ENCODE results near the gene LRP1-AS.

The LRP1-AS gene

GRCh38 chr12:57146961-57147944, at the start of gene LRP1-AS:
TSS of gene LRP1-AS (minus strand) at chr12:57147619.
- POLR2A ChIA-PET (ENCODE audit: low non-redundant PET) = interaction anchor here (0.6 kb wide), 1 partner anchor 61 kb away, joined by 3 read pairs; no protein-coding TSS in a partner anchor
- no peak for TF ChIP-seq CTCF (conservative IDR thresholded peaks at IDR 0.05; ENCODE audit: low read depth)
- no peak for DNase-seq (ENCODE audit: low spot score)
- H3K27ac ChIP-seq = peak within 1 kb of the TSS; percentile 98
- CTCF ChIA-PET = interaction anchor here (0.5 to 1.2 kb wide), 3 partner anchors 18 to 28 kb away, joined by 3 to 6 read pairs (median 4); no protein-coding TSS in a partner anchor

GRCh38 chr12:57196956-57197355, 49.5 kb upstream of the LRP1-AS start:
- 0 out of 2 replicates have a peak overlapping the region, but pooled peaks have one; percentile 4 for H3K27ac ChIP-seq
- DNase-seq (ENCODE audit: low spot score) = no peak
- ChIA-PET POLR2A (ENCODE audit: low non-redundant PET) (no interaction called here), CTCF (no interaction called here)
- TF ChIP-seq CTCF (conservative IDR thresholded peaks at IDR 0.05; ENCODE audit: low read depth) = no peak

- ChIA-PET POLR2A (ENCODE audit: low non-redundant PET) (no interaction called here), CTCF (interaction anchor here (0.6 kb wide), 1 partner anchor 32 kb away, joined by 3 read pairs; no protein-coding TSS in a partner anchor)
- TF ChIP-seq CTCF (conservative IDR thresholded peaks at IDR 0.05; ENCODE audit: low read depth) = no peak
- peak overlapping the region; percentile 3; the same call in 1 of the 2 replicates for H3K27ac ChIP-seq
- no peak for DNase-seq (ENCODE audit: low spot score)
Measured at GRCh38 chr12:57196439-57196838, 49.0 kb upstream of the LRP1-AS start.

GRCh38 chr12:57195611-57196371, 48.4 kb upstream of the LRP1-AS start:
- H3K27ac ChIP-seq = peak overlapping the region; percentile 3; the same call in 1 of the 2 replicates
- no peak for TF ChIP-seq CTCF (conservative IDR thresholded peaks at IDR 0.05; ENCODE audit: low read depth)
- DNase-seq (ENCODE audit: low spot score) = no peak
- ChIA-PET CTCF (interaction anchor here (0.5 to 0.6 kb wide), 2 partner anchors 14 to 33 kb away, joined by 3 read pairs; no protein-coding TSS in a partner anchor), POLR2A (ENCODE audit: low non-redundant PET) (no interaction called here)

- POLR2A ChIA-PET (ENCODE audit: low non-redundant PET) = no interaction called here
- TF ChIP-seq CTCF (conservative IDR thresholded peaks at IDR 0.05; ENCODE audit: low read depth) = no peak
- DNase-seq (ENCODE audit: low spot score) = no peak
- no peak overlapping the region; the same call in 1 of the 2 replicates for H3K27ac ChIP-seq
- CTCF ChIA-PET = no interaction called here
Measured at GRCh38 chr12:57195186-57195585, 47.8 kb upstream of the LRP1-AS start.

GRCh38 chr12:57194253-57194652, 46.8 kb upstream of the LRP1-AS start:
- ChIA-PET CTCF (interaction anchor here (0.6 kb wide), 1 partner anchor 121 kb away, joined by 3 read pairs; no protein-coding TSS in a partner anchor), POLR2A (ENCODE audit: low non-redundant PET) (no interaction called here)
- peak overlapping the region; percentile 9 for H3K27ac ChIP-seq
- DNase-seq (ENCODE audit: low spot score) = no peak
- TF ChIP-seq CTCF (conservative IDR thresholded peaks at IDR 0.05; ENCODE audit: low read depth) = no peak
